OCI-LY7 (cell line): Measurements from ENCODE around the gene AGBL4. TPM values are rescaled to one million over a fixed set of nuclear protein-coding genes. Genes with fewer than 3 reads are reported as not detected.

ENCODE experiments used
- BruUV-seq: library from RNA; stranded (reverse); fragments of 400-500 nt; replicated peaks from 2 replicates; lab custom pipeline; 2021; lab: Mats Ljungman, UMichigan
- CTCF ChIA-PET: fragments of 300-600 bp; sonication (Branson Sonifier 250); formaldehyde crosslinking; loops from one replicate; lab custom pipeline; 2022; ENCODE audit warnings: antibody characterized with exemption; ENCODE audit not compliant: unreplicated experiment; lab: Charles Lee
- POLR2A ChIA-PET: fragments of 300-600 bp; sonication (Branson Sonifier 250); formaldehyde crosslinking; loops from one replicate; lab custom pipeline; 2022; ENCODE audit warnings: antibody characterized with exemption; lab: Charles Lee
- DNase-seq: peaks from one replicate; pipeline ENCODE4 v3.0.0-alpha.2; 2015; ENCODE audit warnings: low spot score
- H2AFZ ChIP-seq: fragments of 200-600 bp; sonication (generic), shearing (Covaris generic); 2 replicates; pipeline ENCODE4 v1.6.1; 2014; ENCODE audit warnings: mild to moderate bottlenecking, antibody characterized with exemption, low read length, moderate library complexity
- H3K27ac ChIP-seq: fragments of 200-600 bp; sonication (generic); 2 replicates; pipeline ENCODE4 v1.5.1; 2014; ENCODE audit warnings: mixed run types, low read depth, mild to moderate bottlenecking, moderate library complexity, low read length, inconsistent platforms; ENCODE audit not compliant: poor library complexity, severe bottlenecking
- H3K36me3 ChIP-seq: fragments of 200-600 bp; sonication (generic); 2 replicates; pipeline ENCODE4 v1.6.1; 2014; ENCODE audit warnings: mild to moderate bottlenecking, antibody characterized with exemption, low read length, moderate library complexity, mixed read lengths; ENCODE audit not compliant: insufficient read depth
- H3K4me1 ChIP-seq: fragments of 200-600 bp; sonication (generic); 2 replicates; pipeline ENCODE4 v1.5.1; 2014; ENCODE audit warnings: mild to moderate bottlenecking, low read length; ENCODE audit not compliant: insufficient read depth, poor library complexity, severe bottlenecking
- H3K4me2 ChIP-seq: fragments of 200-600 bp; sonication (generic); 2 replicates; pipeline ENCODE4 v1.6.1; 2014; ENCODE audit warnings: mild to moderate bottlenecking, low read length
- H3K4me3 ChIP-seq: fragments of 200-600 bp; sonication (generic); 2 replicates; pipeline ENCODE4 v1.5.1; 2014; ENCODE audit warnings: mild to moderate bottlenecking, low read depth, low read length; ENCODE audit not compliant: poor library complexity, severe bottlenecking
- H3K79me2 ChIP-seq: fragments of 200-600 bp; sonication (generic); 2 replicates; pipeline ENCODE4 v1.6.1; 2016; ENCODE audit warnings: low read depth, mild to moderate bottlenecking, low read length, moderate library complexity, mixed read lengths; ENCODE audit not compliant: insufficient read depth
- H3K9me2 ChIP-seq: fragments of 200-600 bp; sonication (generic); 2 replicates; pipeline ENCODE4 v1.6.1; 2016; ENCODE audit warnings: mild to moderate bottlenecking, low read length, mixed read lengths; ENCODE audit not compliant: insufficient read depth
- H3K9me3 ChIP-seq: fragments of 200-600 bp; sonication (generic); 2 replicates; pipeline ENCODE4 v1.6.1; 2014; ENCODE audit warnings: mild to moderate bottlenecking, mixed run types, low read length, mixed read lengths
- H4K20me1 ChIP-seq: fragments of 200-600 bp; sonication (generic); 2 replicates; pipeline ENCODE4 v1.6.1; 2014; ENCODE audit warnings: mild to moderate bottlenecking, antibody characterized with exemption, low read length, moderate library complexity, mixed read lengths; ENCODE audit not compliant: insufficient read depth
- EZH2phosphoT487 ChIP-seq: fragments of 200-600 bp; sonication (generic); IDR thresholded peaks from 2 replicates; pipeline ENCODE4 v1.6.1; 2018; ENCODE audit warnings: low read depth, borderline replicate concordance, mild to moderate bottlenecking, mixed run types, antibody characterized with exemption, low read length, moderate library complexity, mixed read lengths
- intact Hi-C: fragments of 100-400 bp; cut with micrococcal nuclease; formaldehyde crosslinking; loops from one replicate; pipeline ENCODE4 v1.10.0; 2022; ENCODE audit not compliant: unreplicated experiment
- total RNA-seq, 2 experiments: library from RNA; depleted of rRNA in 1 of 2; stranded (reverse); fragments of >200 nt in 1 of 2; shearing (Covaris generic) in 1 of 2; gene quantifications; 2 replicates each; pipeline ENCODE4 v1.2.3, GENCODE V29; 2014 to 2022
- TF ChIP-seq, protein P1 (sequence below): fragments of 200-600 bp; sonication (generic); conservative IDR thresholded peaks from 2 replicates; pipeline ENCODE4 v1.5.1; 2014; ENCODE audit warnings: mild to moderate bottlenecking, antibody characterized with exemption, low read length, moderate library complexity, mixed read lengths

The AGBL4 gene
- total RNA-seq, 2 experiments from 2014 or later: not detected

DNA sequence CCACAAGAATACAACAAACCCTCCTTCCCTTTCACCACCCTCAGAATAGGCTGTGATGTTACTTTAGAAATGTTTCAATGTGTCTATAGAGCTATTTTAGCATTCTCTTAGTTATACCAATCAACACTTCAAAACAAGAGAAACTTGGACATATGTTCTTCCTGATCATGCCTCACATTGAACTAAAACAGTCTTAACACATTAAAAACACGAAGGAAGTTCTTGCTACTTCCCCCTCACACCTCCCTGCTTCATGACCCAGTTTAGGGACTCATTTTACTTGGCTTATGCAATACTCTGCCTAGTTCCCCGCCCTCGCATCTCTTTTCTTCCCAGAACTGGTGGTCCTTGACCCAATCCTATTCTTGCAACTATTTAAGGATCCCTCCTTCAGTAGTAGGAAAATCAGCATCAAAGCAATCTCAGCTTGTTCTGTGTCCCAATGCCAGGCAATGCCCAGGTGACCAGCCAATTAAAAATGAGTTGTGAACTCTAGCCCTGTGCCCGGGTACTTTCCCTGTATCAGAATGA is 838.2 kb downstream of the AGBL4 start:
- ChIA-PET POLR2A (no interaction called here), CTCF (no interaction called here)
- Histone ChIP-seq H3K9me3 (no peaks in the 10 kb centered on the region), H3K4me3 (no peak overlapping the region), H2AFZ (no peak overlapping the region), H4K20me1 (no peaks in the 10 kb centered on the region), H3K4me1 (no peaks in the 10 kb centered on the region), H3K4me2 (no peak overlapping the region), H3K36me3 (no peaks in the 10 kb centered on the region), H3K9me2 (no peaks in the 10 kb centered on the region), H3K79me2 (no peaks in the 10 kb centered on the region), H3K27ac (no peak overlapping the region)
- intact Hi-C loops: no loop called here
- TF ChIP-seq, protein P1, sequence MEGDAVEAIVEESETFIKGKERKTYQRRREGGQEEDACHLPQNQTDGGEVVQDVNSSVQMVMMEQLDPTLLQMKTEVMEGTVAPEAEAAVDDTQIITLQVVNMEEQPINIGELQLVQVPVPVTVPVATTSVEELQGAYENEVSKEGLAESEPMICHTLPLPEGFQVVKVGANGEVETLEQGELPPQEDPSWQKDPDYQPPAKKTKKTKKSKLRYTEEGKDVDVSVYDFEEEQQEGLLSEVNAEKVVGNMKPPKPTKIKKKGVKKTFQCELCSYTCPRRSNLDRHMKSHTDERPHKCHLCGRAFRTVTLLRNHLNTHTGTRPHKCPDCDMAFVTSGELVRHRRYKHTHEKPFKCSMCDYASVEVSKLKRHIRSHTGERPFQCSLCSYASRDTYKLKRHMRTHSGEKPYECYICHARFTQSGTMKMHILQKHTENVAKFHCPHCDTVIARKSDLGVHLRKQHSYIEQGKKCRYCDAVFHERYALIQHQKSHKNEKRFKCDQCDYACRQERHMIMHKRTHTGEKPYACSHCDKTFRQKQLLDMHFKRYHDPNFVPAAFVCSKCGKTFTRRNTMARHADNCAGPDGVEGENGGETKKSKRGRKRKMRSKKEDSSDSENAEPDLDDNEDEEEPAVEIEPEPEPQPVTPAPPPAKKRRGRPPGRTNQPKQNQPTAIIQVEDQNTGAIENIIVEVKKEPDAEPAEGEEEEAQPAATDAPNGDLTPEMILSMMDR: no peak
- TF ChIP-seq EZH2phosphoT487: no peak
- BruUV-seq: no TSS peak
- DNase-seq: no peak

DNA sequence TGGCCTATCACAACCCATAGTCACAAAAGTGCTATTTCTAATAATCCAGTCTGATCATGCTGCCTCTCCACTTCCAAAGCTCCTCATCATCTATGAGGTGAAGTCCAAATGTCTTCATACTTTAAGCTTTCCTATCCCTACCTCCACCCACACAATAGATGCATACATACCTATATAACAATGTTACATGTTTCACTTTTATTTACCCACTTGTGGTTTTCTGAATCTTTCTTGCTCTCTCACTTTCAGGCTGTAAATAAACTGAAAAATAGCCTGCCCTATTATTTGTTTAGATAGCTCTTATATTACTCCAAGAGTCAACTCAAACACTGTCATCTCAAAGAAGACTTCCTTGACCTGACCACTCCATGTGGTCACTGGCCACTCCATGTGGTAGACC is 840.3 kb downstream of the AGBL4 start:
- no peak overlapping the region for H3K27ac ChIP-seq
- H3K4me2 ChIP-seq: no peak overlapping the region
- H3K4me3 ChIP-seq: no peak overlapping the region
- ChIA-PET CTCF (no interaction called here), POLR2A (no interaction called here)
- H3K79me2 ChIP-seq: no peaks in the 10 kb centered on the region
- no peaks in the 10 kb centered on the region for H3K9me2 ChIP-seq
- TF ChIP-seq EZH2phosphoT487: no peak
- TF ChIP-seq, protein P1: no peak
- intact Hi-C loops: no loop called here
- no peaks in the 10 kb centered on the region for H4K20me1 ChIP-seq
- H2AFZ ChIP-seq: no peak overlapping the region
- no TSS peak for BruUV-seq
- no peaks in the 10 kb centered on the region for H3K9me3 ChIP-seq
- no peaks in the 10 kb centered on the region for H3K36me3 ChIP-seq
- no peaks in the 10 kb centered on the region for H3K4me1 ChIP-seq
- no peak for DNase-seq

DNA sequence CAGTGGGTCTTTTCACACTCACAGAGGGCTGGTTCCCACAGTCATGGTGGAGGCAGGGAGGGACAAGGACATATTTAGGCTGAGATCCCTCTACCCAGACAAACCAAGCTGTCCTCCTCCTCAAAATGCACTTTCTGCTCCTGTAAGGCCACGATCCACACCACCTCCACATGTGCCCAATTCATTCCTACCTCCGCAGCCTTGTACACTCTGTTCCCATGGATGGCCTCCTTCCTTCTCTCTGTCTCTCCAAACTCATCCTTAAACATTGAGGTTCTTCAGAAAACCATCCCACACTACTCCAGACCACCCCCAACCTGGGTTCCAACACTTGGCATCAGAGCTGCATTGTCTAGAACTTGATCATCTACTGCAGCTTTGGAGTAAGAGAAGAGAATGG is 842.7 kb downstream of the AGBL4 start:
- H3K79me2 ChIP-seq: no peaks in the 10 kb centered on the region
- no TSS peak for BruUV-seq
- ChIA-PET CTCF (no interaction called here), POLR2A (no interaction called here)
- no peaks in the 10 kb centered on the region for H3K9me2 ChIP-seq
- no peaks in the 10 kb centered on the region for H3K36me3 ChIP-seq
- H3K4me3 ChIP-seq: no peak overlapping the region
- intact Hi-C loops: no loop called here
- H3K27ac ChIP-seq: no peak overlapping the region
- H3K4me2 ChIP-seq: no peak overlapping the region
- no peaks in the 10 kb centered on the region for H3K9me3 ChIP-seq
- no peak for DNase-seq
- no peak overlapping the region for H2AFZ ChIP-seq
- TF ChIP-seq, protein P1: no peak
- H3K4me1 ChIP-seq: no peaks in the 10 kb centered on the region
- H4K20me1 ChIP-seq: no peaks in the 10 kb centered on the region
